CD4-positive, alpha-beta T cell treated with Interleukin-21 for 1 hour (primary cell): ENCODE data around the gene AVP.

Experiments used
- DNase-seq: peaks from one replicate; pipeline ENCODE4 v3.0.0-alpha.2; 2020

AVP gene

DNA sequence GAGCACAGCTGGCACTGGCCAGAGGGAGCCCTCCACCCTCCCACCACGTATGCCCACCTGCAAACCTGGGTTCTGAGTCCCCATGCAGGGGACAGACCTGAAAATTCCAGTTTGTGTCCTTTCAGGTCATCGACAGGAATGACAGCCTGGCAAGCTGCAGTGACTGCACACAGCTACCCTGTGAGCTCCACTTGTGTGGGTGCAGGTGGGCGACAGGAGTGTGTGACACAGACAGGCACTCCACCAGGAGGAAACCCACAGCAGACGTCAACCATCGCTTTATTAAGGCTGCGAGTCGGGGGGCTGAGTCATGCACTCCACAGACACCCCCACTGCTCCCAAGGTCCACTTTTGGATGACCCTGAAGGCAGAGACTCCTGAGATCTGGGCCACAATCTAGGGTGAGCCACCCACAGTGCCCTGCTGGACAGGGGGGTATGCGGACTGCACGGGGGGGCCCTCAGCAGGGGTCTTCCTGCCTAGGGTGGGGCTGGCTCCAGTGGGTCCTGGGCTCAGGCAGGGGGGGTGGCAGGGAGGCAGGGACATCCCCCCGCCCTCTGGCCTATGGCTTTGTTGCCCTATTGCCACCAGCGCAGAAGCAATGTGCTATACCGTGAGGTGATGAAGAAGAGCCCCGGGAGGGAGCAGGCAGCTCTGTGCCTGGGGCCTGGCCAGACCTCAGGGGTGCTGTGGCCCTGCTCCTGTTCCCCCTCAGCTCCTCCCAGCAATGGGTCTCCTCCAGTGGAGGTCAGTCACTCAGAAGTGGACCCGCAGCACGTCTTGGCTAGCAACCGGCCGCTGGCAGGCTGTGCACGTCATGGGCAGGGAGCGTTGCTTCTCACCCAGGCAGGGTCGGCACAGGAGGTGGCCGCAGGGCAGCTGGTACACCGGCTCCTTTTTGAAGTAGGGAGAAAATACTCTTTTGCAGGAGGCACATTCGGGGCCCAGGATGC lies 25.1 kb upstream of the AVP start:
- DNase-seq = no peak

GRCh38 chr20:3107464-3108025 lies 23.0 kb upstream of the AVP start:
- DNase-seq = no peak

DNA sequence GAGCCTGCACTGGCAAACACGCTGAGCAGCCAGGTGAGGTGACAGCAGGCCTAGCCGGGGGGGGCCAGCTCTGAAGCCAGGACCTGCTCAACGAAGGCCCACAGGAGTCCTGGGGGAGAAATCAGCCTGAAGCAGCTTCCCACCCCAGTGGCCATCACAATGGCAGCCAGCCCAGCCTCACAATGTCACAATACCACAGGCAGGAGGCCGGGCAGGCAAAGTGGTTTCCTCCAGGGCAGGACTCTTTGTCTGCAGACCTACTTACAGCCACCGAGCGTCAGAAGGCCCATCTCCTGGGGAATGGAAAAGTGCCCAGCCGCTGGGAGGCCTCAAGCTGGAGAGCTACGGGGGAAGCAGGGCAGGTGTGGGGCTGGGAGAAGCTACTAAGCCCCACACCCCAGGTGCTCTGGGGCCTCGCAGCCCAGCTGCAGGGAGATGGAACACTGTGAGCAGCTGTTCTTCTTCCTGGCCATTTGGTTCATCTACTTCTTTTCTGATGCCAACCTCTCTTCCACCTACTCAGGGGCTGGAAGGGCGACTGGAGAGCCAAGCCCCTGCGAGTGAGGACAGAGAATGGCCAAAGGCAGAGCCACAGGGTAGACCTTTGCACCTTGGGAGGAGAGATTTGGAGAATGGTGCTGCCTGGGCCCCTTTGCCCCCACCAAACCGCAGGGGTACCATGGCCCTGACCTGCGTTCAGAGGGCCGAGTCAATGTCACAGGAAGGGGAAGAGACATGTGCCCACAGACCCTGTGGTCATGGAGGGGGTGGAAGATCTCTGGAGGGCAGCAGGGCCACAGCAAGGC lies 22.3 kb upstream of the AVP start:
- DNase-seq = no peak

- no peak for DNase-seq
Observed at GRCh38 chr20:3106185-3106584, 21.7 kb upstream of the AVP start.

DNA sequence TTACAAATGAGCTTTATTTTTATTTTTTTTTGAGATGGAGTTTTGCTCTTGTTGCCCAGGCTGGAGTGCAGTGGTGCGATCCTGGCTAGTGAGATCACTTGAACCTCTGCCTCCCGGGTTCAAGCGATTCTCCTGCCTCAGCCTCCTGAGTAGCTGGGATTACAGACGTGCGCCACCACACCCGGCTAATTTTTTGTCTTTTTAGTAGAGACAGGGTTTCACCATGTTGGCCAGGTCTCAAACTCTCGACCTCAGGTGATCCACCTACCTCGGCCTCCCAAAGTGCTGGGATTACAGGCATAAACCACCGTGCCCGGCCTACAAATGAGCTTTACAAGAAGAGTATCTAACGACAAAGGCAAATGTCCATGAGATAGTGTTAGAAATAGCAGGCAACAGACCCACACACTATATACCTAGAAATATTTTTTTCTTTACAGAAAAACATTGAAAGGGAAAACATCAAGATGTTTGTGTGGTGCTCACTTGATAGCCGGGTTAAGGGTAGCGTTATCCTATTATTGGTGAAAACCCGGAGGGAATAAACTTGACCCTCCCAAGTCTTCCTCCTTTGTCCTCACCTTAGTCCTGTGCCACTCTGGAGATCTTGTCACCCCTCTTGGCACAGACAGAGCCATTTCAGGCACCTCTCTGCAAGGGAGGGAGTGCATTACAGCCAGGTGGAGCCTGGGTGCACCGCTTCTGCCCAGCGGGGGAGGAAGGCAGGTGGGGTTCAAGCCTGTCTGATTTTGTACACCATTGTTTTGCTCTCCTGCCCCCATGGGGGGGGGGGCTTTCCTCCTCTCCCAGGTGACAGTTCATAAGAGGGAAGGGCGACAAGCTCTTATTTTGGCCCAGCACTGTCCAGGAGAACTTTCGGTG lies 21.0 kb upstream of the AVP start:
- no peak for DNase-seq

- DNase-seq = no peak
Observed at GRCh38 chr20:3103369-3104032, 19.0 kb upstream of the AVP start.

DNA sequence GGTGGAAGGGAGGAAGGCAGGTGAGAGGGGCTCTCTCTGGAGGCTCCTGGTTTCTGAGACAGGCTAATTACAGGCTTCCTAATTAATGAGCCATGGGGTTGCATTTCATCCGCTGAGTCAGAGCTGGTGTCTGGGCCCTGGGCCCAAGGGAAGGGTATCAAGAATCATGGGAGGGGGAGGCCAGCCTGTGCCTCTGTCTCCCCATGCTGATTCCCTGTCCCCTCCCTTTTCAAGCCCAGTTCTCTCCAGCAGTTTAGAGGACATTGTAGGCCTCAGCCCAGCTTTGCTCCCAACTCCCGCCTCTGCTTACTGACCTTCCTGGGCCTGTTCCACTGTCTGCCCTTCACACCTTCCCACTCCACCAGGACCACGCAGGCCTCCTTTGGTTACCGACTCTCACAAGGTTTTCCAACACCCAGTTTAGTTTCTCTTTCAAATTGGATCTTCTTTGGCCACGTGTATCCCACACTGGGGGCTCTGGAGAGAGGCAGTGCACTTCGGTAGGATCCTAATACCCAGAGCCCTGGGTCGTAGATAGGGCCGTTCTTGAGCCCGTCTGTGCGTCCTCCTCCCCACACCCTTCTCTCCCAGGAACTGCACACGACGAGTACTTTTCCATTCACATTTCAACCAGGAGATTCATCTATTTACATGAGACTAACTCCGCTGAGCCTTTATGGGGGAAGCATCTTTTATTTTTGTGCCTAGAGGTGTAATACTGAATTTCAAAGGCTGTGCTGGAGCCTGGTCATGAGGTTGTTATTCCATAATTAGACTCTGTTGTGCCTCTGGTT lies 18.2 kb upstream of the AVP start:
- DNase-seq = no peak

- peak; percentile 53 for DNase-seq
Observed at GRCh38 chr20:3101737-3102574, 17.4 kb upstream of the AVP start.

DNA sequence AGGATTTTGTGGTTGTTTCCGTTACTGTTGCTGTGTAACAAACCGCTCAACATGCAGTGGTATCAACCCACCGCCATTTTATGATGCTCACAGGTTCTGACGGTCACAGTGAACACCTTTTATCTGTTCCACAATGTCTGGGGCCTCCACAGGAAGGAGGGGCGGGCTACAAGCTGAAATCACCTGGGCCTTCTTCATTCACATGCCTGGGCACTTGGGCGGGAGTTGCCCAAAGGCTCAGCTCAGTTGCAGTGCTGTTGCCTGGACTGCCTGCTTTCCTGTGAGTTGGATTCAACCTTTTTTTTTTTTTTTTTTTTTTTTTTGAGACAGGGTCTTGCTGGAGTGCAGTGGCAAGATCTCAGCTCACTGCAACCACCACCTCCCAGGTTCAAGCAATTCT lies 16.7 kb upstream of the AVP start:
- no peak for DNase-seq

- no peak for DNase-seq
Observed at GRCh38 chr20:3100480-3100879, 16.0 kb upstream of the AVP start.

- no peak for DNase-seq
Observed at GRCh38 chr20:3094848-3095629, 10.5 kb upstream of the AVP start.

- peak; percentile 26 for DNase-seq
Observed at GRCh38 chr20:3093861-3094361, 9.4 kb upstream of the AVP start.

GRCh38 chr20:3092611-3093379 lies 8.3 kb upstream of the AVP start:
- DNase-seq = peak; percentile 24

- no peak for DNase-seq
Observed at GRCh38 chr20:3090565-3090964, 6.0 kb upstream of the AVP start.

DNA sequence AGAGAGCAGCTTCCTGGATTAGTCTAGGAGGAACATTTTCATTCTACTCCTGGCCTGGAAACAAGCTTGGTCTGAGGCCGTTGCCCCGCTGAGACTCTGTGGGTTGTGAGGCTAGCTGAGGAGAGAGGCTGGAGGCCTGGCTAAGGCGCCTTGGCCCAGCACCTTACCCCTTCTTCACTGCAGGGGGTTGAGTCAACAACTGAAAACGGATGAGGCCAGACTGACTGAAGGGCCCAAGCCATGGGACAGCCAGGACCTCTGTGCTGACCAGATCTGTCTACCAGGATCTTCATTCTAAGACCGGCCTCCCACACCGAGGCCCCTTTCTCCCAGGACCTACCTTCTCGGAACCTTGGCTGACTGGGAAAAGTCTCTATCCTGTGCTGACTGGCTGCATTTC lies 3.5 kb upstream of the AVP start:
- DNase-seq = no peak

DNA sequence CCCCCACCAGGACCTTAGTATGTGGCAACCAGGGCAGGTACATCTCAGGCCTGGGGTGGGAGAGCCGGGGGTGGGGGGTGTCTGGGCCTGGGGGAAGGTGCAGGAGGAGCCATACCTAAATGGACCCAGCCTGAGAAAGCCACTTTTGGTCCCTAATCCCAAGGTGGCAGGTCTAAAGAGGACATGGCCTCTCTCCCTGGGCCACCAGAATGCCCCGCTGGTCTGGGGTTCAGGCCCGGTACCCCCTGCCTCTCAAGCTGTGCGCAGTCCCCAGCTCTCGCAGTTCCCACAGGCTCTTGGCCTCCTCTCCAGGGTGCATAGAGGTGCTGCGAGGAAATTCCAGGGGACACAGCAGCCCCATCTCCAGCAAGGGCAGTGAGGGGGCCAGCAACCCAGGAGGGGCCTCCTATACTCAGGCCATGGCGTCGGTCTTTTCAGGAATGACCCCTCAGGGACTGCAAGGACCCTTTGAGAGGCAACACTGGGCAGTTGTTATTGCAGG lies 1.1 kb upstream of the AVP start:
- DNase-seq = no peak

- no peak for DNase-seq
Observed at GRCh38 chr20:3084986-3085360, 449 bp upstream of the AVP start.
